ENCODE data around the gene PTPN7.

GRCh38 chr1:202146993-202147392 is 13.4 kb downstream of the PTPN7 start:
- TF ChIP-seq, protein P1, sequence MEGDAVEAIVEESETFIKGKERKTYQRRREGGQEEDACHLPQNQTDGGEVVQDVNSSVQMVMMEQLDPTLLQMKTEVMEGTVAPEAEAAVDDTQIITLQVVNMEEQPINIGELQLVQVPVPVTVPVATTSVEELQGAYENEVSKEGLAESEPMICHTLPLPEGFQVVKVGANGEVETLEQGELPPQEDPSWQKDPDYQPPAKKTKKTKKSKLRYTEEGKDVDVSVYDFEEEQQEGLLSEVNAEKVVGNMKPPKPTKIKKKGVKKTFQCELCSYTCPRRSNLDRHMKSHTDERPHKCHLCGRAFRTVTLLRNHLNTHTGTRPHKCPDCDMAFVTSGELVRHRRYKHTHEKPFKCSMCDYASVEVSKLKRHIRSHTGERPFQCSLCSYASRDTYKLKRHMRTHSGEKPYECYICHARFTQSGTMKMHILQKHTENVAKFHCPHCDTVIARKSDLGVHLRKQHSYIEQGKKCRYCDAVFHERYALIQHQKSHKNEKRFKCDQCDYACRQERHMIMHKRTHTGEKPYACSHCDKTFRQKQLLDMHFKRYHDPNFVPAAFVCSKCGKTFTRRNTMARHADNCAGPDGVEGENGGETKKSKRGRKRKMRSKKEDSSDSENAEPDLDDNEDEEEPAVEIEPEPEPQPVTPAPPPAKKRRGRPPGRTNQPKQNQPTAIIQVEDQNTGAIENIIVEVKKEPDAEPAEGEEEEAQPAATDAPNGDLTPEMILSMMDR (conservative IDR thresholded peaks at IDR 0.05; ENCODE audit: low read length) = no peak
- TF ChIP-seq EZH2phosphoT487 (IDR thresholded peaks at IDR 0.05; ENCODE audit: borderline replicate concordance) = no peak
